ENCODE data around the gene STAG3. TPM values are rescaled to one million over a fixed set of nuclear protein-coding genes. Genes with fewer than 3 reads are reported as not detected.
A peak's percentile ranks its signal among the peaks of the same experiment; 100 is the strongest.

STAG3 gene
- total and polyA plus RNA-seq, 9 of the 15 experiments (the other 6 are each of a cell fraction or from before 2014, with no cell fraction given), result 0.54 to 2.5 (median 1.7) TPM

DNA sequence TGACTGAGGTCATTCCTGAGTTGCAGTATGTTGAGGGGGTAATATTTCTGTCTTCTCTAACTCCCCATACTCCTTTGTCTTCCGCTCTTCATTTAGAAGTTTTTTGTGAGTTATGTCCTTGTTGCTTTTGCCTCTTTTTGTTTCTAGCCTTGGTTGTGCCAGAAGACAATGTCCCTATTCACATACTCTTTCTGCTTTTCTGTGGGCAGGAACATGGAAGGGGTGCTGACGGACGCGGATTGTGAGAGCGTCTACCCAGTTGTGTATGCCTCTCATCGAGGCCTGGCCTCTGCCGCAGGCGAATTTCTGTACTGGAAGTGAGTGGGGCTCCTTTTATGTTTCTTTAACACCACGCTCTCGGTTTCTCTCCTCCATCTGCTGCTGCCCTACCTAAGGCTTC lies 20.5 kb downstream of the STAG3 start:
- in situ Hi-C loops (cut with MboI), result no loop called here
- Histone ChIP-seq H2AFZ (ENCODE audit: low read depth, low read length) (peak overlapping the region; percentile 71), H3K36me3 (ENCODE audit: control insufficient read depth, insufficient read depth, low read length) (no peaks in the 10 kb centered on the region), H3K4me3 (no peak overlapping the region), H3K9me1 (ENCODE audit: control insufficient read depth, insufficient read depth, low read length) (no peaks in the 10 kb centered on the region), H4K20me1 (replicated peaks; ENCODE audit: control insufficient read depth, insufficient read depth, low read length) (no peaks in the 10 kb centered on the region), H3K27me3 (ENCODE audit: control insufficient read depth in 2 of 2, insufficient read depth in 2 of 2, low read length in 2 of 2) (no peaks in the 10 kb centered on the region), H3K4me1 (replicated peaks in 1 of 2; ENCODE audit: control insufficient read depth in 2 of 2, insufficient read depth in 2 of 2, low read length in 2 of 2) (peaks cover 17 to 24% of the 10 kb centered on the region in 2 experiments; a peak in 4 of 5 replicates), H3K27ac (ENCODE audit: extremely low read depth, low read depth, low read length) (no peak overlapping the region), H3K79me2 (ENCODE audit: control insufficient read depth, insufficient read depth, low read length) (no peaks in the 10 kb centered on the region), H3K4me2 (ENCODE audit: insufficient read depth, low read length) (no peak overlapping the region), H3K9me3 (replicated peaks; ENCODE audit: control insufficient read depth, insufficient read depth, low read depth, low read length) (no peaks in the 10 kb centered on the region), H3K9ac (ENCODE audit: insufficient read depth in 1 of 2, low read depth in 2 of 2, low read length in 2 of 2) (0 out of 4 replicates have a peak overlapping the region, but pooled peaks of 1 of the 2 experiments have one; percentile 38)
- DNase-seq (ENCODE audit: extremely low read depth in 1 of 4, low spot score in 3 of 4) (no peak), FAIRE-seq (no peak), ATAC-seq (no peak)
- ChIA-PET CTCF (ENCODE audit: low intra/inter-chr PET ratio) (no interaction called here), POLR2A (interaction anchor here (1.1 kb wide), 1 partner anchor 13 kb away, joined by 4 read pairs; no protein-coding TSS in a partner anchor)
- BruUV-seq (replicated peaks), result no TSS peak
- intact Hi-C loops (cut with micrococcal nuclease), result no loop called here
- 85% methylated on average over 10 of the region's 10 CpGs for WGBS (ENCODE audit: insufficient coverage, low coverage, missing lambda C conversion rate)
- TF ChIP-seq, protein P1, sequence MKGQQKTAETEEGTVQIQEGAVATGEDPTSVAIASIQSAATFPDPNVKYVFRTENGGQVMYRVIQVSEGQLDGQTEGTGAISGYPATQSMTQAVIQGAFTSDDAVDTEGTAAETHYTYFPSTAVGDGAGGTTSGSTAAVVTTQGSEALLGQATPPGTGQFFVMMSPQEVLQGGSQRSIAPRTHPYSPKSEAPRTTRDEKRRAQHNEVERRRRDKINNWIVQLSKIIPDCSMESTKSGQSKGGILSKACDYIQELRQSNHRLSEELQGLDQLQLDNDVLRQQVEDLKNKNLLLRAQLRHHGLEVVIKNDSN (CRISPR knock-in tag; IDR thresholded peaks at IDR 0.05), result no peak
- TF ChIP-seq ELF4 (CRISPR knock-in tag; IDR thresholded peaks at IDR 0.05), result no peak
- no peak for TF ChIP-seq MBD2 (IDR thresholded peaks at IDR 0.05; ENCODE audit: borderline replicate concordance, low read depth)
- TF ChIP-seq, protein P2, sequence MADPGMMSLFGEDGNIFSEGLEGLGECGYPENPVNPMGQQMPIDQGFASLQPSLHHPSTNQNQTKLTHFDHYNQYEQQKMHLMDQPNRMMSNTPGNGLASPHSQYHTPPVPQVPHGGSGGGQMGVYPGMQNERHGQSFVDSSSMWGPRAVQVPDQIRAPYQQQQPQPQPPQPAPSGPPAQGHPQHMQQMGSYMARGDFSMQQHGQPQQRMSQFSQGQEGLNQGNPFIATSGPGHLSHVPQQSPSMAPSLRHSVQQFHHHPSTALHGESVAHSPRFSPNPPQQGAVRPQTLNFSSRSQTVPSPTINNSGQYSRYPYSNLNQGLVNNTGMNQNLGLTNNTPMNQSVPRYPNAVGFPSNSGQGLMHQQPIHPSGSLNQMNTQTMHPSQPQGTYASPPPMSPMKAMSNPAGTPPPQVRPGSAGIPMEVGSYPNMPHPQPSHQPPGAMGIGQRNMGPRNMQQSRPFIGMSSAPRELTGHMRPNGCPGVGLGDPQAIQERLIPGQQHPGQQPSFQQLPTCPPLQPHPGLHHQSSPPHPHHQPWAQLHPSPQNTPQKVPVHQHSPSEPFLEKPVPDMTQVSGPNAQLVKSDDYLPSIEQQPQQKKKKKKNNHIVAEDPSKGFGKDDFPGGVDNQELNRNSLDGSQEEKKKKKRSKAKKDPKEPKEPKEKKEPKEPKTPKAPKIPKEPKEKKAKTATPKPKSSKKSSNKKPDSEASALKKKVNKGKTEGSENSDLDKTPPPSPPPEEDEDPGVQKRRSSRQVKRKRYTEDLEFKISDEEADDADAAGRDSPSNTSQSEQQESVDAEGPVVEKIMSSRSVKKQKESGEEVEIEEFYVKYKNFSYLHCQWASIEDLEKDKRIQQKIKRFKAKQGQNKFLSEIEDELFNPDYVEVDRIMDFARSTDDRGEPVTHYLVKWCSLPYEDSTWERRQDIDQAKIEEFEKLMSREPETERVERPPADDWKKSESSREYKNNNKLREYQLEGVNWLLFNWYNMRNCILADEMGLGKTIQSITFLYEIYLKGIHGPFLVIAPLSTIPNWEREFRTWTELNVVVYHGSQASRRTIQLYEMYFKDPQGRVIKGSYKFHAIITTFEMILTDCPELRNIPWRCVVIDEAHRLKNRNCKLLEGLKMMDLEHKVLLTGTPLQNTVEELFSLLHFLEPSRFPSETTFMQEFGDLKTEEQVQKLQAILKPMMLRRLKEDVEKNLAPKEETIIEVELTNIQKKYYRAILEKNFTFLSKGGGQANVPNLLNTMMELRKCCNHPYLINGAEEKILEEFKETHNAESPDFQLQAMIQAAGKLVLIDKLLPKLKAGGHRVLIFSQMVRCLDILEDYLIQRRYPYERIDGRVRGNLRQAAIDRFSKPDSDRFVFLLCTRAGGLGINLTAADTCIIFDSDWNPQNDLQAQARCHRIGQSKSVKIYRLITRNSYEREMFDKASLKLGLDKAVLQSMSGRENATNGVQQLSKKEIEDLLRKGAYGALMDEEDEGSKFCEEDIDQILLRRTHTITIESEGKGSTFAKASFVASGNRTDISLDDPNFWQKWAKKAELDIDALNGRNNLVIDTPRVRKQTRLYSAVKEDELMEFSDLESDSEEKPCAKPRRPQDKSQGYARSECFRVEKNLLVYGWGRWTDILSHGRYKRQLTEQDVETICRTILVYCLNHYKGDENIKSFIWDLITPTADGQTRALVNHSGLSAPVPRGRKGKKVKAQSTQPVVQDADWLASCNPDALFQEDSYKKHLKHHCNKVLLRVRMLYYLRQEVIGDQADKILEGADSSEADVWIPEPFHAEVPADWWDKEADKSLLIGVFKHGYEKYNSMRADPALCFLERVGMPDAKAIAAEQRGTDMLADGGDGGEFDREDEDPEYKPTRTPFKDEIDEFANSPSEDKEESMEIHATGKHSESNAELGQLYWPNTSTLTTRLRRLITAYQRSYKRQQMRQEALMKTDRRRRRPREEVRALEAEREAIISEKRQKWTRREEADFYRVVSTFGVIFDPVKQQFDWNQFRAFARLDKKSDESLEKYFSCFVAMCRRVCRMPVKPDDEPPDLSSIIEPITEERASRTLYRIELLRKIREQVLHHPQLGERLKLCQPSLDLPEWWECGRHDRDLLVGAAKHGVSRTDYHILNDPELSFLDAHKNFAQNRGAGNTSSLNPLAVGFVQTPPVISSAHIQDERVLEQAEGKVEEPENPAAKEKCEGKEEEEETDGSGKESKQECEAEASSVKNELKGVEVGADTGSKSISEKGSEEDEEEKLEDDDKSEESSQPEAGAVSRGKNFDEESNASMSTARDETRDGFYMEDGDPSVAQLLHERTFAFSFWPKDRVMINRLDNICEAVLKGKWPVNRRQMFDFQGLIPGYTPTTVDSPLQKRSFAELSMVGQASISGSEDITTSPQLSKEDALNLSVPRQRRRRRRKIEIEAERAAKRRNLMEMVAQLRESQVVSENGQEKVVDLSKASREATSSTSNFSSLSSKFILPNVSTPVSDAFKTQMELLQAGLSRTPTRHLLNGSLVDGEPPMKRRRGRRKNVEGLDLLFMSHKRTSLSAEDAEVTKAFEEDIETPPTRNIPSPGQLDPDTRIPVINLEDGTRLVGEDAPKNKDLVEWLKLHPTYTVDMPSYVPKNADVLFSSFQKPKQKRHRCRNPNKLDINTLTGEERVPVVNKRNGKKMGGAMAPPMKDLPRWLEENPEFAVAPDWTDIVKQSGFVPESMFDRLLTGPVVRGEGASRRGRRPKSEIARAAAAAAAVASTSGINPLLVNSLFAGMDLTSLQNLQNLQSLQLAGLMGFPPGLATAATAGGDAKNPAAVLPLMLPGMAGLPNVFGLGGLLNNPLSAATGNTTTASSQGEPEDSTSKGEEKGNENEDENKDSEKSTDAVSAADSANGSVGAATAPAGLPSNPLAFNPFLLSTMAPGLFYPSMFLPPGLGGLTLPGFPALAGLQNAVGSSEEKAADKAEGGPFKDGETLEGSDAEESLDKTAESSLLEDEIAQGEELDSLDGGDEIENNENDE (IDR thresholded peaks at IDR 0.05; ENCODE audit: low read depth, low read length), result no peak
- no peak for TF ChIP-seq PHTF2 (CRISPR knock-in tag; IDR thresholded peaks at IDR 0.05)
- TF ChIP-seq, protein P3, sequence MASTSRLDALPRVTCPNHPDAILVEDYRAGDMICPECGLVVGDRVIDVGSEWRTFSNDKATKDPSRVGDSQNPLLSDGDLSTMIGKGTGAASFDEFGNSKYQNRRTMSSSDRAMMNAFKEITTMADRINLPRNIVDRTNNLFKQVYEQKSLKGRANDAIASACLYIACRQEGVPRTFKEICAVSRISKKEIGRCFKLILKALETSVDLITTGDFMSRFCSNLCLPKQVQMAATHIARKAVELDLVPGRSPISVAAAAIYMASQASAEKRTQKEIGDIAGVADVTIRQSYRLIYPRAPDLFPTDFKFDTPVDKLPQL (IDR thresholded peaks at IDR 0.05; ENCODE audit: extremely low read depth, insufficient read length), result no peak
- no peak for TF ChIP-seq ZNF12 (CRISPR knock-in tag; IDR thresholded peaks at IDR 0.05)
- TF ChIP-seq ZNF445 (CRISPR knock-in tag; IDR thresholded peaks at IDR 0.05; ENCODE audit: low read depth), result no peak
- TF ChIP-seq ZSCAN32 (CRISPR knock-in tag; IDR thresholded peaks at IDR 0.05), result no peak

Data from K562 (cell line).